Measurements from ENCODE around the gene DYSF.

DNA sequence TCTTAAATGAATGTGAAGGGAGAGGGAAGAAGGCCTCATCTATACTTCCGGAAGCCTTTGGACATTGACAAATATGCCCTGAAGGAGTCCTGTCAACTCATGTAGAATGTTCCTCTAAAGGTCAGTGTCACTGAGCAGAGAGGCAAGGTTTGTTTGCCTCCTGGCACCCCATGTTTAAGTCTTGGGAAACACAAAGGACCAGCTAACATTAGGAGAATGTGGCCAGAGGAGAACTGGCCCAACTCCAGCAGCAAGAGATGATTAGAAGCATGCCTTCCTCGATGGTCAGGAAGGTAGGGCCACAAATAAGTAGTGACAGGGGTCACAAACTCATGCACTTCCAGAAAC is 5.7 kb downstream of the DYSF start:
- TF ChIP-seq, protein P1, sequence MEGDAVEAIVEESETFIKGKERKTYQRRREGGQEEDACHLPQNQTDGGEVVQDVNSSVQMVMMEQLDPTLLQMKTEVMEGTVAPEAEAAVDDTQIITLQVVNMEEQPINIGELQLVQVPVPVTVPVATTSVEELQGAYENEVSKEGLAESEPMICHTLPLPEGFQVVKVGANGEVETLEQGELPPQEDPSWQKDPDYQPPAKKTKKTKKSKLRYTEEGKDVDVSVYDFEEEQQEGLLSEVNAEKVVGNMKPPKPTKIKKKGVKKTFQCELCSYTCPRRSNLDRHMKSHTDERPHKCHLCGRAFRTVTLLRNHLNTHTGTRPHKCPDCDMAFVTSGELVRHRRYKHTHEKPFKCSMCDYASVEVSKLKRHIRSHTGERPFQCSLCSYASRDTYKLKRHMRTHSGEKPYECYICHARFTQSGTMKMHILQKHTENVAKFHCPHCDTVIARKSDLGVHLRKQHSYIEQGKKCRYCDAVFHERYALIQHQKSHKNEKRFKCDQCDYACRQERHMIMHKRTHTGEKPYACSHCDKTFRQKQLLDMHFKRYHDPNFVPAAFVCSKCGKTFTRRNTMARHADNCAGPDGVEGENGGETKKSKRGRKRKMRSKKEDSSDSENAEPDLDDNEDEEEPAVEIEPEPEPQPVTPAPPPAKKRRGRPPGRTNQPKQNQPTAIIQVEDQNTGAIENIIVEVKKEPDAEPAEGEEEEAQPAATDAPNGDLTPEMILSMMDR (IDR thresholded peaks at IDR 0.05): no peak
- no peak for TF ChIP-seq ZFX (IDR thresholded peaks at IDR 0.05; ENCODE audit: borderline replicate concordance)

All from 22Rv1 (cell line).